ENCODE results near the gene AFF4. TPM values are rescaled to one million over a fixed set of nuclear protein-coding genes. Genes with fewer than 3 reads are reported as not detected.

The AFF4 gene
- total RNA-seq, 1 donor from 2014 or later = 76.6 TPM

- DNase-seq = no peak
Observed at GRCh38 chr5:132827943-132828673, 135.3 kb downstream of the AFF4 start.

- DNase-seq = no peak
Observed at GRCh38 chr5:132826424-132827082, 136.9 kb downstream of the AFF4 start.

- no peak for DNase-seq
Observed at GRCh38 chr5:132825834-132826391, 137.5 kb downstream of the AFF4 start.

Small RNA genes lying within 50 kb of the gene (small RNA-seq; reads per million reads assigned to genes)
- gene AC113410.1 = not detected
- not detected for gene ATP6V0E1P1
- gene RF00019 = not detected
- not detected for gene RNA5SP192

Other genes with a start within 250 kb of the AFF4 start
- gene KIF3A, start 226.1 kb downstream of the AFF4 start, total RNA-seq = 76.7 TPM
- 0.16 TPM for gene CCNI2, start 216.2 kb downstream of the AFF4 start, total RNA-seq
- 29.5 TPM for gene SEPTIN8, start 186.4 kb downstream of the AFF4 start, total RNA-seq
- gene SOWAHA, start 150.3 kb downstream of the AFF4 start, total RNA-seq = 5.1 TPM
- gene SHROOM1, start 133.0 kb downstream of the AFF4 start, total RNA-seq = 0.47 TPM
- 1.9 TPM for gene GDF9, start 97.2 kb downstream of the AFF4 start, total RNA-seq
- 81.1 TPM for gene UQCRQ, start 97.0 kb downstream of the AFF4 start, total RNA-seq
- gene LEAP2, start 90.0 kb downstream of the AFF4 start, total RNA-seq = 2.0 TPM
- 27.6 TPM for gene ZCCHC10, start 62.9 kb upstream of the AFF4 start, total RNA-seq
- gene HSPA4, start 88.4 kb upstream of the AFF4 start, total RNA-seq = 129 TPM